ENCODE measurements around the gene MOXD1.

- TF ChIP-seq CTCF (IDR thresholded peaks at IDR 0.05; ENCODE audit: insufficient read depth, low read length, poor library complexity, severe bottlenecking) (no peak), EZH2phosphoT487 (conservative IDR thresholded peaks at IDR 0.05; ENCODE audit: low read length) (no peak)
Measured at GRCh38 chr6:132425176-132425575, 23.9 kb upstream of the MOXD1 start.

Measured in SU-DHL-6 (cell line).